Measurements from ENCODE around the gene PGD. TPM values are rescaled to one million over a fixed set of nuclear protein-coding genes. Genes with fewer than 3 reads are reported as not detected.
"Not testable (repeated sequence)": the region's sequence is repeated elsewhere in the genome, so short reads cannot be mapped to it uniquely, and the experiment has no call there.

Gene PGD
- total and polyA plus RNA-seq, 7 donors = 30.6 to 115 (median 44.2) TPM

DNA sequence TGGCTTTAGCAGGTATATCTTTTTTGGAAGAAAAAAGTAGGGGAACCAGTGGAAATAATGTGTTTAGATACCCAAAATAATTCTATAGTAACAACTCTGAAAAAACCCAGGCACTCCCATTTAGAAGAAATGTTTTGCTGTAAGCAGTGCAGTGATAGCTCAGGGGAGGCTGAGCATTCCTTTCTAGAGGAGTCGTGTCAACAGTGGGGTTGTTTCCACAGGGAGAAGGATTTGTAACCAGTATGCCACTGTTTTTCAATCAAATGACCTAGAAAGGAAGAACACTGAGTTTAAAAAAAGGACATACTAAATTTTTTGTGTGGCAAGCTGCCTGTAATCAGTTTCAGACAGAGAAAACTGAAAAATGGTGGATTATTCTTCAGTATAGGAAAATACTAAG lies 2.4 kb downstream of the PGD start:
- Histone ChIP-seq H3K9me3 (no peaks in the 10 kb centered on the region), H3K27ac (peak overlapping the region in 1 of 4 donors; percentile 93), H3K36me3 (peaks cover 20 to 41% (median 28%) of the 10 kb centered on the region in 4 donors), H3K27me3 (no peaks in the 10 kb centered on the region), H3K4me3 (no peak overlapping the region), H3K4me1 (peaks cover 0 to 26% (median 16%) of the 10 kb centered on the region in 4 donors)
- 89 to 92% methylated on average over 1 of the region's 1 CpG for whole genome bisulfite sequencing, 2 donors
- no peak for TF ChIP-seq POLR2AphosphoS5 (IDR thresholded peaks at IDR 0.05)
- TF ChIP-seq EP300 (IDR thresholded peaks at IDR 0.05) = no peak
- no peak for TF ChIP-seq POLR2A (IDR thresholded peaks at IDR 0.05)
- TF ChIP-seq CTCF (IDR thresholded peaks at IDR 0.05) = no peak
- DNase-seq = no peak
- intact Hi-C loops (cut with DNase I) = no loop called here

DNA sequence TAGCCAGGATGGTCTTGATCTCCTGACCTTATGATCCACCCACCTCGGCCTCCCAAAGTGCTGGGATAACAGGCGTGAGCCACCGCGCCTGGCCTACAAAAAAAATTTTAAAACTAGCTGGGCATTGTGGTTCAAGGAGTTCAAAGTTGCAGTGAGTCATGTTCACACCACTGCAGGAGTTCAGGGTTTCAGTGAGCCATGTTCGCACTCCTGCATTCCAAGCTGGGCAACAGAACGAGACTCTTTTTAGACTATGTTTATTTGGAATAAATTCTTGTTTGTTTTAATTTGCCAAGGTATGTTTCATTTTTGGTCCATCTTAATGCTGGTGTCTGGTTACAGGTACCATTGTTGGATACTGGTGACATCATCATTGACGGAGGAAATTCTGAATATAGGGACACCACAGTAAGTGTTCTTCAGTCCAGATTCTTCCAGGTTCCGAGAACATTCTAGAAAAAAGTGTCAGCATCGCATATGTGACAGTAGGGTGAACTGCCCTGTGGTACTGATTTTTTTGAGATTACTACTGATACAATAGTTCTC lies 3.9 kb downstream of the PGD start:
- DNase-seq = no peak
- H3K9me3 ChIP-seq = no peaks in the 10 kb centered on the region
- H3K27ac ChIP-seq = no peak overlapping the region
- H3K36me3 ChIP-seq = peaks cover 31 to 56% (median 39%) of the 10 kb centered on the region in 4 donors
- intact Hi-C loops (cut with DNase I) = no loop called here
- H3K4me1 ChIP-seq = peaks cover 0 to 24% (median 15%) of the 10 kb centered on the region in 4 donors
- H3K27me3 ChIP-seq = no peaks in the 10 kb centered on the region
- WGBS, 2 donors = 96 to 97% methylated on average over 9 of the region's 9 CpGs
- TF ChIP-seq POLR2AphosphoS5 (IDR thresholded peaks at IDR 0.05) (no peak), CTCF (IDR thresholded peaks at IDR 0.05) (no peak), EP300 (IDR thresholded peaks at IDR 0.05) (no peak), POLR2A (IDR thresholded peaks at IDR 0.05) (no peak)
- H3K4me3 ChIP-seq = no peak overlapping the region

- H3K9me3 ChIP-seq = no peaks in the 10 kb centered on the region
- no peak overlapping the region for H3K4me3 ChIP-seq
- peaks cover 50 to 97% (median 75%) of the 10 kb centered on the region in 4 donors for H3K36me3 ChIP-seq
- no peak overlapping the region for H3K27ac ChIP-seq
- TF ChIP-seq EP300 (IDR thresholded peaks at IDR 0.05) (no peak), POLR2AphosphoS5 (IDR thresholded peaks at IDR 0.05) (no peak), POLR2A (IDR thresholded peaks at IDR 0.05) (no peak), CTCF (IDR thresholded peaks at IDR 0.05) (no peak)
- H3K27me3 ChIP-seq = no peaks in the 10 kb centered on the region
- H3K4me1 ChIP-seq = no peaks in the 10 kb centered on the region
- WGBS, 2 donors = 95 to 99% methylated on average over 2 of the region's 2 CpGs
- intact Hi-C loops (cut with DNase I) = no loop called here
- no peak for DNase-seq
Observed at GRCh38 chr1:10407201-10407600, 8.3 kb downstream of the PGD start.

DNA sequence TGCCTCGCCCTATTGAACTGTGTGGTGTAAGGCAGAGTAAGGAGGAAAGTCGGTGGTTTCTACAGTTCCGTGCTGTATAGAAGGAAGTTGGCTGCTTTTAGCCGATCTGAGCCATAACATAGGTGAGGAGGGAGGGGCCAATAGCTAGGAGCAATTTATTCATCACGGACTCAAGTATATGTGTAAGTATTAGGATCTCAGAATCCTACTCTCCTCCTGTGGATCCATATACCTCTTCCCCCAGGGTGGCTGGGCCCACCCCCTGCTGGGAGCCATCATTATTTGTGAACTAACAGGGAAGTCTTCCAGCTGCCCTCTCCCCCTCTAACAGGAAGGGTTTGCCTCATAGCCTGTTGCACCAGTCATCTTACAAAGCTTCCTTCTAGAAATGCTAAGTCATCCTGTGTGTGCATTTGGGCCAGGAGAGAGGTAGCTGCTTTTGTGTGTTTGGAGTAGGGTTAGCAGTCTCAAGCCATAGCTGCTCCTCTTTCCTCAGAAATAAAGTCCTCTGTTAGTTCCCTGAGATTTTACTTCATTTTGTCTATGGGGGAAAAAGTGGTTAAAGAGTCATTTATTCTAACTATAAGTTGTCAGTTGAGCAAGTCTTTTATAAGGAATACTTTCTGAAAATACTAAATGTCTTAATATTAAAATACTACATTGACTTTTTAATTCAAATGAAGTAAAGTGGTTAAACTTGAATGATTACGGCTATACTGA lies 16.5 kb downstream of the PGD start:
- 51 to 56% methylated on average over 6 of the region's 6 CpGs for WGBS, 2 donors
- peaks cover 33 to 100% (median 63%) of the 10 kb centered on the region in 4 donors for H3K36me3 ChIP-seq
- no peak for TF ChIP-seq CTCF (IDR thresholded peaks at IDR 0.05)
- no peaks in the 10 kb centered on the region for H3K9me3 ChIP-seq
- peak overlapping the region in 2 of 4 donors; percentile 18 to 27 for H3K27ac ChIP-seq
- DNase-seq = peak; percentile 40
- no peaks in the 10 kb centered on the region for H3K27me3 ChIP-seq
- no peak overlapping the region for H3K4me3 ChIP-seq
- intact Hi-C loops (cut with DNase I) = no loop called here
- H3K4me1 ChIP-seq = no peaks in the 10 kb centered on the region

GRCh38 chr1:10415967-10416366 lies 17.1 kb downstream of the PGD start:
- 95% methylated on average over 1 of the region's 1 CpG for WGBS, 2 donors
- H3K27me3 ChIP-seq; H3K4me3 ChIP-seq; H3K9me3 ChIP-seq; intact Hi-C loops (cut with DNase I); H3K4me1 ChIP-seq; DNase-seq: not testable (repeated sequence)
- Histone ChIP-seq H3K27ac (peak overlapping the region in 1 of 4 donors; percentile 7), H3K36me3 (peaks cover 30 to 100% (median 60%) of the 10 kb centered on the region in 4 donors)

- H3K27me3 ChIP-seq; intact Hi-C loops (cut with DNase I); H3K27ac ChIP-seq; DNase-seq; H3K9me3 ChIP-seq; H3K4me1 ChIP-seq; H3K4me3 ChIP-seq: not testable (repeated sequence)
- H3K36me3 ChIP-seq = peaks cover 7 to 77% (median 37%) of the 10 kb centered on the region in 4 donors
- 95 to 97% methylated on average over 8 of the region's 8 CpGs for WGBS, 2 donors
Observed at GRCh38 chr1:10418741-10419140, 19.9 kb downstream of the PGD start.

Data from sigmoid colon (tissue), 7 donors.